HEK293T (cell line): ENCODE data around the gene ZSWIM3.

Experiments used
- CTCF ChIA-PET: fragments of 350-600 bp; formaldehyde crosslinking; extraction: SDS; loops from one replicate; lab custom pipeline; 2021; ENCODE audit warnings: antibody characterized with exemption, inconsistent platforms; lab: Yijun Ruan, JAX
- POLR2A ChIA-PET: fragments of 350-600 bp; formaldehyde crosslinking; extraction: SDS; loops from one replicate; lab custom pipeline; 2020; ENCODE audit warnings: antibody characterized with exemption, inconsistent platforms; lab: Yijun Ruan, JAX
- DNase-seq: peaks from one replicate; pipeline ENCODE4 v3.0.0; 2012; ENCODE audit warnings: mixed read lengths; ENCODE audit errors: extremely low spot score
- ARNT ChIP-seq: fragments of 450-650 bp; IDR thresholded peaks from 2 replicates; pipeline ENCODE4 v1.6.1; 2017; ENCODE audit warnings: mild to moderate bottlenecking
- BHLHE40 ChIP-seq: fragments of 450-650 bp; IDR thresholded peaks from 2 replicates; pipeline ENCODE4 v1.6.1; 2016; ENCODE audit warnings: mild to moderate bottlenecking, moderate library complexity, borderline replicate concordance
- CTBP1 ChIP-seq: fragments of 450-650 bp; IDR thresholded peaks from 2 replicates; pipeline ENCODE4 v1.6.1; 2016; ENCODE audit warnings: borderline replicate concordance
- ELF4 ChIP-seq: fragments of 450-650 bp; IDR thresholded peaks from 2 replicates; pipeline ENCODE4 v1.6.1; 2017; ENCODE audit warnings: antibody characterized with exemption
- FOXA1 ChIP-seq: fragments of 450-650 bp; IDR thresholded peaks from 2 replicates; pipeline ENCODE4 v1.6.1; 2016; ENCODE audit warnings: mild to moderate bottlenecking
- FOXK2 ChIP-seq: fragments of 450-650 bp; IDR thresholded peaks from 2 replicates; pipeline ENCODE4 v1.6.1; 2016; ENCODE audit warnings: mild to moderate bottlenecking
- FOXM1 ChIP-seq: fragments of 450-650 bp; IDR thresholded peaks from 2 replicates; pipeline ENCODE4 v1.6.1; 2017; ENCODE audit warnings: mild to moderate bottlenecking, borderline replicate concordance
- HDGF ChIP-seq: fragments of 450-650 bp; IDR thresholded peaks from 2 replicates; pipeline ENCODE4 v1.6.1; 2017; ENCODE audit warnings: antibody characterized with exemption, borderline replicate concordance
- L3MBTL2 ChIP-seq: fragments of 450-650 bp; conservative IDR thresholded peaks from 2 replicates; pipeline ENCODE4 v1.6.1; 2016; ENCODE audit warnings: mild to moderate bottlenecking
- LEF1 ChIP-seq: fragments of 450-650 bp; IDR thresholded peaks from 2 replicates; pipeline ENCODE4 v1.6.1; 2017; ENCODE audit warnings: mild to moderate bottlenecking, borderline replicate concordance
- NFRKB ChIP-seq: fragments of 450-650 bp; IDR thresholded peaks from 2 replicates; pipeline ENCODE4 v1.6.1; 2016; ENCODE audit warnings: mild to moderate bottlenecking, moderate library complexity
- SP1 ChIP-seq: fragments of 450-650 bp; IDR thresholded peaks from 2 replicates; pipeline ENCODE4 v1.6.1; 2017
- SUZ12 ChIP-seq: fragments of 450-650 bp; IDR thresholded peaks from 2 replicates; pipeline ENCODE4 v1.6.1; 2016; ENCODE audit warnings: mild to moderate bottlenecking
- TARDBP ChIP-seq: fragments of 450-650 bp; IDR thresholded peaks from 2 replicates; pipeline ENCODE4 v1.6.1; 2016
- ZNF384 ChIP-seq: fragments of 450-650 bp; IDR thresholded peaks from 2 replicates; pipeline ENCODE4 v1.6.1; 2016
- TF ChIP-seq, protein P1 (sequence below): fragments of 450-650 bp; IDR thresholded peaks from 2 replicates; pipeline ENCODE4 v1.6.1; 2016

Gene ZSWIM3

DNA sequence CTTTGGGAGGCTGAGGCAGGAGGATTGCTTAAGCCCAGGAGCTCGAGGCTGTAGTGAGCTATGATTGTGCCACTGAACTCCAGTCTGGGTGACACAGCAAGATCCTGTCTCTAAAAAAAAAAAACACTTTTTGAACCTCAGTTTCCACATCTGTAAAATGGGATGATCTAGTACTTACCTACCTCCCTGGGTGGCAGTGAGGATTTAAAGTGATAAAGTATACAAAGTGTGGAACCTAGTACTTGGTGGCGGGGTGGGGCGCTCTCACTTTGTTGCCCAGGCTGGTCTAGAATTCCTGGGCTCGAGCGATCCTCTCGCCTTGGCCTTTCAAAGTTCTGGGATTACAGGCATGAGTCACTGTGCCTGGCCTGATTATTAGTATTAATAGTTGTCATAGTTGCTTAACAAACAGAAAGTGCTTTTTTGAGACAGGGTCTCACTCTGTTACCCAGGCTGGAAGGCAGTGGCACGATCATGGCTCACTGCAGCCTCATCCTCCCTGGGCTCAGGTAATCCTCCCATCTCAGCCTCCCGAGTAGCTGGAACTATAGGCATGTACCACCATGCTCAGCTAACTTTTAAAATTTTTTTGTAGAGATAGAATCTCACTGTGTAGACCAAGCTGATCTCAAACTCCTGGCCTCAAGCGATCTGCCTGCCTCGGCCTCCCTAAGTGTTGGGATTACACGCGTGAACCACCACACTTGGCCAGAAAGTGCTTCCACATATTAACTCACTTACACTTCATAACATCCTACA lies 61.5 kb downstream of the ZSWIM3 start:
- CTCF ChIA-PET = no interaction called here
- DNase-seq = no peak
- TF ChIP-seq FOXM1 (no peak), ELF4 (no peak), CTBP1 (no peak)
- TF ChIP-seq, protein P1, sequence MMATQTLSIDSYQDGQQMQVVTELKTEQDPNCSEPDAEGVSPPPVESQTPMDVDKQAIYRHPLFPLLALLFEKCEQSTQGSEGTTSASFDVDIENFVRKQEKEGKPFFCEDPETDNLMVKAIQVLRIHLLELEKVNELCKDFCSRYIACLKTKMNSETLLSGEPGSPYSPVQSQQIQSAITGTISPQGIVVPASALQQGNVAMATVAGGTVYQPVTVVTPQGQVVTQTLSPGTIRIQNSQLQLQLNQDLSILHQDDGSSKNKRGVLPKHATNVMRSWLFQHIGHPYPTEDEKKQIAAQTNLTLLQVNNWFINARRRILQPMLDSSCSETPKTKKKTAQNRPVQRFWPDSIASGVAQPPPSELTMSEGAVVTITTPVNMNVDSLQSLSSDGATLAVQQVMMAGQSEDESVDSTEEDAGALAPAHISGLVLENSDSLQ = no peak
- POLR2A ChIA-PET = interaction anchor here (0.7 to 2.8 kb wide), 4 partner anchors 8 to 79 kb away, joined by 3 to 19 read pairs (median 4); partner anchors contain the start of gene PCIF1

- no peak for DNase-seq
- no peak for TF ChIP-seq TARDBP
- ChIA-PET POLR2A (interaction anchor here (0.7 to 2.8 kb wide), 4 partner anchors 9 to 80 kb away, joined by 3 to 19 read pairs (median 4); partner anchors contain the start of gene PCIF1), CTCF (no interaction called here)
Observed at GRCh38 chr20:45919542-45920399, 62.4 kb downstream of the ZSWIM3 start.

DNA sequence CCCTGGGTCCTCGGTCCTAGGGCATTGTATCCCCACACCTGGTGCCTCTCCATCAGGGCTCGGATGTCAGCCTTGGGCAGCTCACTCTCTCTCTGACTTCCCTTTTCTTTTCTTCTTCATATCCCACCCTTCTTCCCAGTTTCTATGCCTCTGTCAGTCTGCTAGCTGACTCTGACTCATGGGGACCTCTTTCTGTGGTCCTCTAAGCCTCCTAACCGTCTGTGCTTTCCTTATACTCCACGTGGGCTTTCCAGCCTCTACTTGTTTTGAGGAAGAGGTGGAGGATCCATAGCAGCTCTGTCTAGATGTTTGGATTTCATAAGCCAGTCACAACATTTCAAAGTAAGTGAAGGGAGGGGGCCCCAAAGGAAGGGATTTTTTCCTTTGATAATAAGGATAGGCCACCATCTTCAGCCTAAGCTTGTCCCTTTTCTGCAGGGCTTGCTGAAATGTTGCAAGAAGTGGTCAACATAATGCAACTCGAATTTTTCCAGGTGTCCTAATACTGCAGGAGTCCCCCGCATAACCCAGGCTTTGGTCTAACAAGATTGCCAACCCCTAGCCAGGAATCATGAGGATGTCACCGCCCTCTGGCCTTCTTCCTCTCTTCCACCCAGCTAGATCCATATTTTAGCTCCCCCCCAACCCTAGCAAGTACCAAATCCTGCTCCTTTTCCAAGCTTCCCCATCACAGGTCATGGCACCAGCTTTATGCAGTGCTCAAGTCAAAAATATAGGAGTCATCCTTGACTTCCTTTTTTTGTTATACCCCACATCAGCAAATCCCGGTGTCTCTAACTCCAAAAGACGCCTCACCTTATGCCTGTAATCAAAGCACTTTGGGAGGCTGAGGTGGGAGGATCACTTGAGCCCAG lies 63.3 kb downstream of the ZSWIM3 start:
- POLR2A ChIA-PET = interaction anchor here (2.8 kb wide), 1 partner anchor 13 kb away, joined by 19 read pairs; the partner anchor contains the start of gene PCIF1
- no peak for DNase-seq
- CTCF ChIA-PET = no interaction called here
- TF ChIP-seq, protein P1 = no peak
- no peak for TF ChIP-seq FOXK2
- no peak for TF ChIP-seq FOXA1
- no peak for TF ChIP-seq LEF1
- no peak for TF ChIP-seq HDGF
- TF ChIP-seq ELF4 = no peak
- TF ChIP-seq NFRKB = no peak
- no peak for TF ChIP-seq TARDBP
- TF ChIP-seq CTBP1 = no peak
- no peak for TF ChIP-seq FOXM1
- no peak for TF ChIP-seq BHLHE40
- TF ChIP-seq ZNF384 = no peak
- no peak for TF ChIP-seq SP1
- TF ChIP-seq ARNT = no peak
- TF ChIP-seq L3MBTL2 = no peak
- TF ChIP-seq SUZ12 = no peak

DNA sequence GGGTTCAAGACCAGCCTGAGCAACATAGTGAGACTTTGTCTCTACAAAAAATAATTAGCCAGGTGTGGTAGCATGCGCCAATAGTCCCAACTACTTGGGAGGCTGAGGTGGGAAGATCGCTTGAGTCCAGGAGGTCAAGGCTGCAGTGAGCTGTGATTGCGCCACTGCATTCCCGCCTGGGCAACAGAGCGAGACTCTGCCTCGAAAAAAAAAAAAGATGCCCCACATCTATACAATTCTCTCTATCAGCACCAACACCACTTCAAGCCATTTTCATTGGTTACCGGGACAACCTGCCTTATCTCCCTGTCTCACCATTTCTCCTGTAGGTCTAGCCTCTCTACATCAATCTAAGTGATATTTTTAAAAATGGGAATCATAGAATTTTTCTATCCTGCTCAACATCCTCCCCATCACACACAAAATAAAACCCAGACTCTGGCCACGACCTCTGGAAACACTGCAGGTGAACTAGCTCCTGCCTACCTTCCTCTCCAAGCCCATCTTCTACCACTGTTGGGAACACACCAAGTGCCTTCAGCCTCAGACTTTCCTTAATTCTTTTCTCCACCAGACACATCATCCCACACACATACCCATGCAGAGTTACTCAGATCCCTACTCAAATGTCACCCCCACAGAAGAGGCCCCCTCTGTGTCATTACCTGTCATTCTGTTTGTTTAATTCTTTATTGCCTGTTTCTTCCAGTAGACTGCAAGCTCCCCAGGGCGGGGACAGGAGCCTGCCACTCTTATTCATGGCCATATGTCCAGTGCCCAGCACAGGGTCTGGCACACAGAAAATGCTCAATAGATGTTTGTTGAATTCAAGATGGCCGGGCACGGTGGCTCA lies 64.1 kb downstream of the ZSWIM3 start:
- CTCF ChIA-PET = interaction anchor here (0.8 kb wide), 1 partner anchor 13 kb away, joined by 3 read pairs; the partner anchor contains the start of gene PCIF1
- no peak for DNase-seq
- POLR2A ChIA-PET = interaction anchor here (1.0 to 2.8 kb wide), 3 partner anchors 12 to 13 kb away, joined by 3 to 19 read pairs (median 7); partner anchors contain the start of gene PCIF1
- TF ChIP-seq TARDBP (no peak), SP1 (no peak)
- TF ChIP-seq, protein P1 = peak; percentile 23; the same call in 1 of the 2 replicates

DNA sequence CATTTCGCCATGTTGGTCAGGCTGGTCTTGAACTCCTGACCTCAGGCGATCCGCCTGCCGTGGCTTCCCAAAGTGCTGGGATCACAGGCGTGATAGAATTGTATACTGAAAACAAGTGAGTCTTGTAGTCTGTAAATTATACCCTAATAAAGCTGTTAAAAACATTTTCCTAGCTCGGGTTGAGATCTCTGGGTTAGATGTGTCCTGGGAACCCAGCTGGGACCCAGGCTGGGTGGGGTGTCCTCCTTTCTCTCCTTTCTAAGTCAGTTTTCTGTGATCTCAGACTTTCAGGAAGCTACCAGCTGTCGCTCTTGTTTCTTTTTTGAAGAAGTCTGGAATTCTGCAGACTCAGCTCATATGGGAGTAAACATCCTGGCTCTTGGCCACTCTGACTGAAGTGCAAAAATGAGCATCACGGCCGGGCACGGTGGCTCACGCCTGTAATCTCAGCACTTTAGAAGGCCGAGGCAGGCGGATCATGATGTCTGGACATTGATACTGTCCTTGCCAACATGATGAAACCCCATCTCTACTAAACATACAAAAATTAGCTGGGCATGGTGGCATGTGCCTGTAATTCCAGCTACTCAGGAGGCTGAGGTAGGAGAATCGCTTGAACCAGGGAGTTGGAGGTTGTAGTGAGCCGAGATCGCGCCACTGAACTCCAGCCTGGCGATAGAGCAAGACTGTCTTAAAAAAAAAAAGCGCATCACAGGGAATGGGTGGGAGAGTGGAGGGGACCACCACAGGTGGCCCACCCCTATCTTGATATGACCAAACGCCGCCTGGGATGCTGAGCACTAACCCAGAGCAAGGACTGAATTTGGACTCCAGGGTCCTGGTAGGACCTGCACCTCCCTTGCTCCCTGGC lies 67.2 kb downstream of the ZSWIM3 start:
- CTCF ChIA-PET = interaction anchor here (0.6 kb wide), 1 partner anchor 201 kb away, joined by 4 read pairs; no protein-coding TSS in a partner anchor
- no peak for DNase-seq
- POLR2A ChIA-PET = interaction anchor here (0.7 to 3.2 kb wide), 2 partner anchors 9 to 14 kb away, joined by 3 to 25 read pairs; partner anchors contain the start of gene PCIF1
- TF ChIP-seq SUZ12 (no peak), TARDBP (no peak), FOXK2 (no peak), ARNT (no peak), HDGF (no peak)
- TF ChIP-seq, protein P1 = no peak
